ENCODE measurements around the gene CDYL2. TPM values are rescaled to one million over a fixed set of nuclear protein-coding genes. Genes with fewer than 3 reads are reported as not detected.
"Not testable (repeated sequence)": the region's sequence is repeated elsewhere in the genome, so short reads cannot be mapped to it uniquely, and the experiment has no call there.

CDYL2 gene
- total RNA-seq, 1 donor from 2014 or later: 19.9 TPM

- H3K4me3 Mint-ChIP-seq (ENCODE audit: low read depth): no peak overlapping the region
- peaks cover 28% of the 10 kb centered on the region for H3K9me3 Mint-ChIP-seq (ENCODE audit: low read depth)
- no peak for TF ChIP-seq CTCF (IDR thresholded peaks at IDR 0.05; ENCODE audit: unreplicated experiment)
- no peak overlapping the region for H3K27ac Mint-ChIP-seq
- no peaks in the 10 kb centered on the region for H3K4me1 Mint-ChIP-seq (ENCODE audit: low read depth)
- H3K27me3 Mint-ChIP-seq: no peaks in the 10 kb centered on the region
- peaks cover 8% of the 10 kb centered on the region for H3K36me3 Mint-ChIP-seq (ENCODE audit: insufficient read depth)
- no peak for DNase-seq (ENCODE audit: low spot score, unreplicated experiment)
Measured at GRCh38 chr16:80735846-80736245, 68.6 kb downstream of the CDYL2 start.

GRCh38 chr16:80733407-80733806 is 71.0 kb downstream of the CDYL2 start:
- Mint-ChIP-seq H3K36me3 (ENCODE audit: insufficient read depth) (peaks cover 3% of the 10 kb centered on the region), H3K4me3 (ENCODE audit: low read depth) (no peak overlapping the region), H3K27ac (no peak overlapping the region), H3K9me3 (ENCODE audit: low read depth) (peaks cover 16% of the 10 kb centered on the region), H3K27me3 (no peaks in the 10 kb centered on the region), H3K4me1 (ENCODE audit: low read depth) (no peaks in the 10 kb centered on the region)
- DNase-seq (ENCODE audit: low spot score, unreplicated experiment): no peak
- TF ChIP-seq CTCF (IDR thresholded peaks at IDR 0.05; ENCODE audit: unreplicated experiment): no peak

- peaks cover 3% of the 10 kb centered on the region for H3K36me3 Mint-ChIP-seq (ENCODE audit: insufficient read depth)
Measured at GRCh38 chr16:80731915-80732314, 72.5 kb downstream of the CDYL2 start.

GRCh38 chr16:80727066-80727763 is 77.2 kb downstream of the CDYL2 start:
- H3K27me3 Mint-ChIP-seq; H3K36me3 Mint-ChIP-seq (ENCODE audit: insufficient read depth); H3K27ac Mint-ChIP-seq; H3K4me3 Mint-ChIP-seq (ENCODE audit: low read depth); H3K4me1 Mint-ChIP-seq (ENCODE audit: low read depth); DNase-seq (ENCODE audit: low spot score, unreplicated experiment): not testable (repeated sequence)
- peaks cover 22% of the 10 kb centered on the region for H3K9me3 Mint-ChIP-seq (ENCODE audit: low read depth)

More at GRCh38 chr16:80731915-80732314, 72.5 kb downstream of the CDYL2 start:
- H3K9me3 Mint-ChIP-seq (ENCODE audit: low read depth): peaks cover 16% of the 10 kb centered on the region
- H3K27me3 Mint-ChIP-seq: no peaks in the 10 kb centered on the region
- no peak for DNase-seq (ENCODE audit: low spot score, unreplicated experiment)
- H3K27ac Mint-ChIP-seq: no peak overlapping the region
- H3K4me3 Mint-ChIP-seq (ENCODE audit: low read depth): no peak overlapping the region
- no peak for TF ChIP-seq CTCF (IDR thresholded peaks at IDR 0.05; ENCODE audit: unreplicated experiment)
- no peaks in the 10 kb centered on the region for H3K4me1 Mint-ChIP-seq (ENCODE audit: low read depth)

- DNase-seq (ENCODE audit: low spot score, unreplicated experiment): no peak
- H3K4me3 Mint-ChIP-seq (ENCODE audit: low read depth): no peak overlapping the region
- no peak for TF ChIP-seq CTCF (IDR thresholded peaks at IDR 0.05; ENCODE audit: unreplicated experiment)
- H3K36me3 Mint-ChIP-seq (ENCODE audit: insufficient read depth): no peaks in the 10 kb centered on the region
- H3K4me1 Mint-ChIP-seq (ENCODE audit: low read depth): no peaks in the 10 kb centered on the region
- peaks cover 8% of the 10 kb centered on the region for H3K9me3 Mint-ChIP-seq (ENCODE audit: low read depth)
- no peak overlapping the region for H3K27ac Mint-ChIP-seq
- no peaks in the 10 kb centered on the region for H3K27me3 Mint-ChIP-seq
Measured at GRCh38 chr16:80725566-80726162, 78.7 kb downstream of the CDYL2 start.

GRCh38 chr16:80723981-80724380 is 80.4 kb downstream of the CDYL2 start:
- Mint-ChIP-seq H3K36me3 (ENCODE audit: insufficient read depth) (no peaks in the 10 kb centered on the region), H3K27ac (no peak overlapping the region), H3K27me3 (no peaks in the 10 kb centered on the region), H3K4me3 (ENCODE audit: low read depth) (no peak overlapping the region), H3K9me3 (ENCODE audit: low read depth) (peaks cover 7% of the 10 kb centered on the region), H3K4me1 (ENCODE audit: low read depth) (no peaks in the 10 kb centered on the region)
- no peak for DNase-seq (ENCODE audit: low spot score, unreplicated experiment)
- no peak for TF ChIP-seq CTCF (IDR thresholded peaks at IDR 0.05; ENCODE audit: unreplicated experiment)
